HepG2 (cell line): Measurements from ENCODE around the gene VAMP5. TPM values are rescaled to one million over a fixed set of nuclear protein-coding genes. Genes with fewer than 3 reads are reported as not detected.

Experiments
- AKAP8 ChIP-seq: sonication (generic); formaldehyde crosslinking; IDR thresholded peaks from 2 replicates; pipeline ENCODE4 v1.5.1; 2020; ENCODE audit warnings: mild to moderate bottlenecking, missing genetic modification reagents
- BCL6 ChIP-seq: IDR thresholded peaks from 2 replicates; pipeline ENCODE4 v1.6.1; 2016; ENCODE audit warnings: missing genetic modification reagents, missing compliant biosample characterization
- GFI1 ChIP-seq: sonication (generic); formaldehyde crosslinking; IDR thresholded peaks from 2 replicates; pipeline ENCODE4 v1.5.0; 2020; ENCODE audit warnings: missing genetic modification reagents, mild to moderate bottlenecking, borderline replicate concordance
- HDAC6 ChIP-seq: fragments of 200-600 bp; sonication (generic); IDR thresholded peaks from 2 replicates; pipeline ENCODE4 v1.7.0; 2017; ENCODE audit warnings: mild to moderate bottlenecking, antibody characterized with exemption, low read length, low read depth
- HMGA1 ChIP-seq: sonication (generic); formaldehyde crosslinking; conservative IDR thresholded peaks from 2 replicates; pipeline ENCODE4 v1.4.0; 2020; ENCODE audit warnings: missing genetic modification reagents
- HNRNPH1 ChIP-seq: fragments of 200-400 bp; formaldehyde crosslinking; optimal IDR thresholded peaks from 2 replicates; pipeline ENCODE3; 2017; ENCODE audit warnings: mild to moderate bottlenecking, low read depth, low read length
- IKZF4 ChIP-seq: sonication (generic); formaldehyde crosslinking; IDR thresholded peaks from 2 replicates; pipeline ENCODE4 v1.5.1; 2020; ENCODE audit warnings: borderline replicate concordance, mild to moderate bottlenecking, low read depth, missing genetic modification reagents; ENCODE audit errors: not compliant biosample characterization
- JUNB ChIP-seq: sonication (generic); formaldehyde crosslinking; IDR thresholded peaks from 2 replicates; pipeline ENCODE4 v1.8.0; 2022; ENCODE audit warnings: missing genetic modification reagents, mild to moderate bottlenecking, borderline replicate concordance
- KMT2B ChIP-seq: IDR thresholded peaks from 2 replicates; pipeline ENCODE4 v1.6.1; 2016; ENCODE audit warnings: missing genetic modification reagents, missing compliant biosample characterization
- MEF2D ChIP-seq: sonication (generic); formaldehyde crosslinking; IDR thresholded peaks from 2 replicates; pipeline ENCODE4 v1.5.1; 2020; ENCODE audit warnings: mild to moderate bottlenecking, missing genetic modification reagents
- RELA ChIP-seq: sonication (generic); formaldehyde crosslinking; IDR thresholded peaks from 2 replicates; pipeline ENCODE4 v1.4.0; 2020; ENCODE audit warnings: missing genetic modification reagents
- TFDP2 ChIP-seq: sonication (generic); formaldehyde crosslinking; IDR thresholded peaks from 2 replicates; pipeline ENCODE4 v1.4.0; 2020; ENCODE audit warnings: missing genetic modification reagents
- ZFP91 ChIP-seq: sonication (generic); formaldehyde crosslinking; IDR thresholded peaks from 2 replicates; pipeline ENCODE4 v1.9.0; 2022; ENCODE audit warnings: missing genetic modification reagents, mild to moderate bottlenecking, borderline replicate concordance
- ZMAT3 ChIP-seq: sonication (generic); formaldehyde crosslinking; conservative IDR thresholded peaks from 2 replicates; pipeline ENCODE4 v1.7.0; 2021; ENCODE audit warnings: missing genetic modification reagents
- ZNF484 ChIP-seq: sonication (generic); formaldehyde crosslinking; IDR thresholded peaks from 2 replicates; pipeline ENCODE4 v1.5.1; 2020; ENCODE audit warnings: mild to moderate bottlenecking, low read depth, missing genetic modification reagents, borderline replicate concordance
- polyA plus RNA-seq, 8 experiments: library from polyadenylated mRNA; depleted of rRNA in 3 of 8; stranded (reverse) in 7 of 8; unstranded in 1 of 8; fragments of >200 nt; fragmentation: Illumina TruSeq in 4 of 8; extraction: Trizol in 4 of 8; gene quantifications; 2 replicates each; pipeline versions ENCODE4 v1.2.1 to v1.2.3, GENCODE V29; 2011 to 2016; ENCODE audit warnings: low read depth in 4 of 8, missing spikeins in 1 of 8, mixed read lengths in 1 of 8; ENCODE audit not compliant: insufficient read depth in 1 of 8
- total RNA-seq, 5 experiments: library from RNA; depleted of rRNA; stranded (reverse); fragments of >200 nt; fragmentation: Illumina TruSeq; extraction: Trizol; gene quantifications; 2 replicates each; pipeline ENCODE4 v1.2.3, GENCODE V29; 2016; ENCODE audit warnings: low read depth in 1 of 5
- TF ChIP-seq, protein P1 (sequence below): sonication (generic); formaldehyde crosslinking; IDR thresholded peaks from 2 replicates; pipeline ENCODE4 v1.4.0; 2020; ENCODE audit warnings: missing genetic modification reagents, borderline replicate concordance
- TF ChIP-seq, protein P2 (sequence below): sonication (generic); formaldehyde crosslinking; IDR thresholded peaks from 2 replicates; pipeline ENCODE4 v1.4.0; 2020; ENCODE audit warnings: missing genetic modification reagents
- TF ChIP-seq, protein P3 (sequence below): sonication (generic); formaldehyde crosslinking; IDR thresholded peaks from 2 replicates; pipeline ENCODE4 v1.5.1; 2020; ENCODE audit warnings: mild to moderate bottlenecking, moderate library complexity, missing genetic modification reagents

VAMP5 gene
- total and polyA plus RNA-seq, 2 of the 13 experiments (the other 11 are each of a cell fraction or from before 2014, with no cell fraction given), result 7.2 to 56.7 TPM

DNA sequence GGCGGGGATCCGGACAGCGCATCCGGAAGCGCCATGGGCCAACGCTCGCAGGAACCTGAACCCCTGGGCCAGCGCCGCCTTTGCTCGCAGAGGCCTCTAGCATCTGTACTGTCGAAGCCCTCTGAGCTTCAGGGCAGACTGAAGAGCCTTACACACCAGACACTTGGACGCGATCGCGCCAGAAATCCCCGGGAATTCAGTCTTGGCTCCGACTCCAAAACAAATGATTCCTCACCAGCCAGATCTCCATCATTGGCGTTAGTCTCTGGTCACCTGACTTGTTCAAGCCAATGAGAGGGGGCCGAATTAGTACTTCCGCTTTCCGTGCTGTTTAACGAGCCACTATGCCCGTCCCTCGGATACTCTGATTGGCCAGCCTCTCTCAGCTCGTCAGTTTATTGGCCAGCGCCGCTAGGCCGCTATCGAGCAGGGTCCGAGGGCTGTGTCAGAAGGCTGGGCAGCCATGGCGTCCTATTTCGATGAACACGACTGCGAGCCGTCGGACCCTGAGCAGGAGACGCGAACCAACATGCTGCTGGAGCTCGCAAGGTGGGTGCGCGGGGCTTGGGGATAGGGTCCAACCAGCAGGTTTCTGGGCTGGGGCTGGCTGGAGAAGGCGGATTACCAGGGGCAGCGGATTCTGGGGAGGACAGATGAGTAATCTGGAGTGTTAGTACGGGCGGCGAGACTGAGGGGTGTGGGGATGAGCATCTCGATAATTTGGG lies 11.2 kb downstream of the VAMP5 start, which contains the start of gene RNF181 (continued):
- TF ChIP-seq TFDP2, result peak; percentile 59
- TF ChIP-seq, protein P1, sequence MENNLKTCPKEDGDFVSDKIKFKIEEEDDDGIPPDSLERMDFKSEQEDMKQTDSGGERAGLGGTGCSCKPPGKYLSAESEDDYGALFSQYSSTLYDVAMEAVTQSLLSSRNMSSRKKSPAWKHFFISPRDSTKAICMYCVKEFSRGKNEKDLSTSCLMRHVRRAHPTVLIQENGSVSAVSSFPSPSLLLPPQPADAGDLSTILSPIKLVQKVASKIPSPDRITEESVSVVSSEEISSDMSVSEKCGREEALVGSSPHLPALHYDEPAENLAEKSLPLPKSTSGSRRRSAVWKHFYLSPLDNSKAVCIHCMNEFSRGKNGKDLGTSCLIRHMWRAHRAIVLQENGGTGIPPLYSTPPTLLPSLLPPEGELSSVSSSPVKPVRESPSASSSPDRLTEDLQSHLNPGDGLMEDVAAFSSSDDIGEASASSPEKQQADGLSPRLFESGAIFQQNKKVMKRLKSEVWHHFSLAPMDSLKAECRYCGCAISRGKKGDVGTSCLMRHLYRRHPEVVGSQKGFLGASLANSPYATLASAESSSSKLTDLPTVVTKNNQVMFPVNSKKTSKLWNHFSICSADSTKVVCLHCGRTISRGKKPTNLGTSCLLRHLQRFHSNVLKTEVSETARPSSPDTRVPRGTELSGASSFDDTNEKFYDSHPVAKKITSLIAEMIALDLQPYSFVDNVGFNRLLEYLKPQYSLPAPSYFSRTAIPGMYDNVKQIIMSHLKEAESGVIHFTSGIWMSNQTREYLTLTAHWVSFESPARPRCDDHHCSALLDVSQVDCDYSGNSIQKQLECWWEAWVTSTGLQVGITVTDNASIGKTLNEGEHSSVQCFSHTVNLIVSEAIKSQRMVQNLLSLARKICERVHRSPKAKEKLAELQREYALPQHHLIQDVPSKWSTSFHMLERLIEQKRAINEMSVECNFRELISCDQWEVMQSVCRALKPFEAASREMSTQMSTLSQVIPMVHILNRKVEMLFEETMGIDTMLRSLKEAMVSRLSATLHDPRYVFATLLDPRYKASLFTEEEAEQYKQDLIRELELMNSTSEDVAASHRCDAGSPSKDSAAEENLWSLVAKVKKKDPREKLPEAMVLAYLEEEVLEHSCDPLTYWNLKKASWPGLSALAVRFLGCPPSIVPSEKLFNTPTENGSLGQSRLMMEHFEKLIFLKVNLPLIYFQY (CRISPR knock-in tag), result peak; percentile 31; the same call in 1 of the 2 replicates
- no peak for TF ChIP-seq RELA (CRISPR knock-in tag)
- no peak for TF ChIP-seq JUNB (CRISPR knock-in tag)
- TF ChIP-seq, protein P2, sequence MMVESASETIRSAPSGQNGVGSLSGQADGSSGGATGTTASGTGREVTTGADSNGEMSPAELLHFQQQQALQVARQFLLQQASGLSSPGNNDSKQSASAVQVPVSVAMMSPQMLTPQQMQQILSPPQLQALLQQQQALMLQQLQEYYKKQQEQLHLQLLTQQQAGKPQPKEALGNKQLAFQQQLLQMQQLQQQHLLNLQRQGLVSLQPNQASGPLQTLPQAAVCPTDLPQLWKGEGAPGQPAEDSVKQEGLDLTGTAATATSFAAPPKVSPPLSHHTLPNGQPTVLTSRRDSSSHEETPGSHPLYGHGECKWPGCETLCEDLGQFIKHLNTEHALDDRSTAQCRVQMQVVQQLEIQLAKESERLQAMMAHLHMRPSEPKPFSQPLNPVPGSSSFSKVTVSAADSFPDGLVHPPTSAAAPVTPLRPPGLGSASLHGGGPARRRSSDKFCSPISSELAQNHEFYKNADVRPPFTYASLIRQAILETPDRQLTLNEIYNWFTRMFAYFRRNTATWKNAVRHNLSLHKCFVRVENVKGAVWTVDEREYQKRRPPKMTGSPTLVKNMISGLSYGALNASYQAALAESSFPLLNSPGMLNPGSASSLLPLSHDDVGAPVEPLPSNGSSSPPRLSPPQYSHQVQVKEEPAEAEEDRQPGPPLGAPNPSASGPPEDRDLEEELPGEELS (CRISPR knock-in tag), result no peak
- TF ChIP-seq HMGA1 (CRISPR knock-in tag), result no peak
- no peak for TF ChIP-seq HNRNPH1
- TF ChIP-seq MEF2D (CRISPR knock-in tag), result peak; percentile 89
- TF ChIP-seq ZMAT3, result peak; percentile 81; the same call in 1 of the 2 replicates
- no peak for TF ChIP-seq IKZF4
- 0 out of 2 replicates have a peak, but pooled peaks have one; percentile 66 for TF ChIP-seq KMT2B
- TF ChIP-seq HDAC6, result no peak
- no peak for TF ChIP-seq AKAP8
- TF ChIP-seq ZNF484 (CRISPR knock-in tag), result no peak
- TF ChIP-seq BCL6 (CRISPR knock-in tag), result no peak
- peak; percentile 87 for TF ChIP-seq ZFP91 (CRISPR knock-in tag)
- TF ChIP-seq GFI1 (CRISPR knock-in tag), result peak; percentile 66; the same call in 1 of the 2 replicates
- TF ChIP-seq, protein P3, sequence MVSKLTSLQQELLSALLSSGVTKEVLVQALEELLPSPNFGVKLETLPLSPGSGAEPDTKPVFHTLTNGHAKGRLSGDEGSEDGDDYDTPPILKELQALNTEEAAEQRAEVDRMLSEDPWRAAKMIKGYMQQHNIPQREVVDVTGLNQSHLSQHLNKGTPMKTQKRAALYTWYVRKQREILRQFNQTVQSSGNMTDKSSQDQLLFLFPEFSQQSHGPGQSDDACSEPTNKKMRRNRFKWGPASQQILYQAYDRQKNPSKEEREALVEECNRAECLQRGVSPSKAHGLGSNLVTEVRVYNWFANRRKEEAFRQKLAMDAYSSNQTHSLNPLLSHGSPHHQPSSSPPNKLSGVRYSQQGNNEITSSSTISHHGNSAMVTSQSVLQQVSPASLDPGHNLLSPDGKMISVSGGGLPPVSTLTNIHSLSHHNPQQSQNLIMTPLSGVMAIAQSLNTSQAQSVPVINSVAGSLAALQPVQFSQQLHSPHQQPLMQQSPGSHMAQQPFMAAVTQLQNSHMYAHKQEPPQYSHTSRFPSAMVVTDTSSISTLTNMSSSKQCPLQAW (CRISPR knock-in tag), result peak; percentile 56
